ENCODE measurements around the gene HECW1. TPM values are rescaled to one million over a fixed set of nuclear protein-coding genes. Genes with fewer than 3 reads are reported as not detected.

The HECW1 gene
- total RNA-seq, 2 experiments from 2014 or later: not detected

- Mint-ChIP-seq H3K36me3 (ENCODE audit: low read depth) (no peaks in the 10 kb centered on the region), H3K9me3 (ENCODE audit: insufficient read depth) (no peaks in the 10 kb centered on the region), H3K27me3 (ENCODE audit: low read depth) (peaks cover 16% of the 10 kb centered on the region), H3K27ac (no peak overlapping the region), H3K4me3 (no peak overlapping the region), H3K4me1 (ENCODE audit: low read depth) (no peaks in the 10 kb centered on the region)
- POLR2A ChIA-PET: no interaction called here
- ATAC-seq (no peak), DNase-seq (no peak)
- CTCF ChIA-PET: no interaction called here
Observed at GRCh38 chr7:43461349-43462024, 349.0 kb downstream of the HECW1 start.

- no peaks in the 10 kb centered on the region for H3K9me3 Mint-ChIP-seq (ENCODE audit: insufficient read depth)
- H3K4me1 Mint-ChIP-seq (ENCODE audit: low read depth): no peaks in the 10 kb centered on the region
- peaks cover 15% of the 10 kb centered on the region for H3K27me3 Mint-ChIP-seq (ENCODE audit: low read depth)
- no peak overlapping the region for H3K27ac Mint-ChIP-seq
- ATAC-seq: no peak
- ChIA-PET CTCF (no interaction called here), POLR2A (no interaction called here)
- no peak overlapping the region for H3K4me3 Mint-ChIP-seq
- H3K36me3 Mint-ChIP-seq (ENCODE audit: low read depth): no peaks in the 10 kb centered on the region
- no peak for DNase-seq
Observed at GRCh38 chr7:43462836-43463235, 350.4 kb downstream of the HECW1 start.

GRCh38 chr7:43463401-43463980 lies 351.0 kb downstream of the HECW1 start:
- Mint-ChIP-seq H3K27ac (no peak overlapping the region), H3K4me3 (no peak overlapping the region), H3K9me3 (ENCODE audit: insufficient read depth) (no peaks in the 10 kb centered on the region), H3K36me3 (ENCODE audit: low read depth) (no peaks in the 10 kb centered on the region), H3K27me3 (ENCODE audit: low read depth) (peaks cover 14% of the 10 kb centered on the region), H3K4me1 (ENCODE audit: low read depth) (no peaks in the 10 kb centered on the region)
- no peak for ATAC-seq
- CTCF ChIA-PET: no interaction called here
- POLR2A ChIA-PET: no interaction called here
- DNase-seq: no peak

- Mint-ChIP-seq H3K27ac (no peak overlapping the region), H3K4me3 (no peak overlapping the region), H3K36me3 (ENCODE audit: low read depth) (no peaks in the 10 kb centered on the region), H3K9me3 (ENCODE audit: insufficient read depth) (no peaks in the 10 kb centered on the region), H3K4me1 (ENCODE audit: low read depth) (no peaks in the 10 kb centered on the region), H3K27me3 (ENCODE audit: low read depth) (peaks cover 9% of the 10 kb centered on the region)
- ATAC-seq (no peak), DNase-seq (no peak)
- ChIA-PET CTCF (no interaction called here), POLR2A (no interaction called here)
Observed at GRCh38 chr7:43465581-43466554, 353.4 kb downstream of the HECW1 start.

GRCh38 chr7:43467406-43467805 lies 355.0 kb downstream of the HECW1 start:
- peaks cover 16% of the 10 kb centered on the region for H3K27me3 Mint-ChIP-seq (ENCODE audit: low read depth)
- no peaks in the 10 kb centered on the region for H3K9me3 Mint-ChIP-seq (ENCODE audit: insufficient read depth)
- H3K4me3 Mint-ChIP-seq: no peak overlapping the region
- no peaks in the 10 kb centered on the region for H3K36me3 Mint-ChIP-seq (ENCODE audit: low read depth)
- ChIA-PET CTCF (interaction anchor here (1.3 kb wide), 1 partner anchor 27 kb away, joined by 3 read pairs; no protein-coding TSS in a partner anchor), POLR2A (no interaction called here)
- no peak for ATAC-seq
- DNase-seq: no peak
- no peaks in the 10 kb centered on the region for H3K4me1 Mint-ChIP-seq (ENCODE audit: low read depth)
- no peak overlapping the region for H3K27ac Mint-ChIP-seq

GRCh38 chr7:43467846-43468245 lies 355.4 kb downstream of the HECW1 start:
- H3K4me1 Mint-ChIP-seq (ENCODE audit: low read depth): no peaks in the 10 kb centered on the region
- ChIA-PET POLR2A (no interaction called here), CTCF (interaction anchor here (1.3 kb wide), 1 partner anchor 28 kb away, joined by 3 read pairs; no protein-coding TSS in a partner anchor)
- no peak overlapping the region for H3K4me3 Mint-ChIP-seq
- no peaks in the 10 kb centered on the region for H3K36me3 Mint-ChIP-seq (ENCODE audit: low read depth)
- ATAC-seq (no peak), DNase-seq (no peak)
- peaks cover 14% of the 10 kb centered on the region for H3K27me3 Mint-ChIP-seq (ENCODE audit: low read depth)
- H3K9me3 Mint-ChIP-seq (ENCODE audit: insufficient read depth): no peaks in the 10 kb centered on the region
- H3K27ac Mint-ChIP-seq: no peak overlapping the region

- no peaks in the 10 kb centered on the region for H3K36me3 Mint-ChIP-seq (ENCODE audit: low read depth)
- CTCF ChIA-PET: interaction anchor here (1.2 to 1.4 kb wide), 4 partner anchors 10 to 29 kb away, joined by 3 to 4 read pairs (median 4); no protein-coding TSS in a partner anchor
- no peaks in the 10 kb centered on the region for H3K4me1 Mint-ChIP-seq (ENCODE audit: low read depth)
- no peak overlapping the region for H3K4me3 Mint-ChIP-seq
- ATAC-seq (no peak), DNase-seq (no peak)
- no peak overlapping the region for H3K27ac Mint-ChIP-seq
- H3K9me3 Mint-ChIP-seq (ENCODE audit: insufficient read depth): no peaks in the 10 kb centered on the region
- POLR2A ChIA-PET: no interaction called here
- peaks cover 10% of the 10 kb centered on the region for H3K27me3 Mint-ChIP-seq (ENCODE audit: low read depth)
Observed at GRCh38 chr7:43469051-43469450, 356.6 kb downstream of the HECW1 start.

- POLR2A ChIA-PET: no interaction called here
- Mint-ChIP-seq H3K27ac (no peak overlapping the region), H3K4me1 (ENCODE audit: low read depth) (no peaks in the 10 kb centered on the region), H3K36me3 (ENCODE audit: low read depth) (no peaks in the 10 kb centered on the region), H3K4me3 (no peak overlapping the region), H3K27me3 (ENCODE audit: low read depth) (peaks cover 14% of the 10 kb centered on the region), H3K9me3 (ENCODE audit: insufficient read depth) (no peaks in the 10 kb centered on the region)
- no peak for DNase-seq
- CTCF ChIA-PET: interaction anchor here (1.2 to 1.4 kb wide), 3 partner anchors 12 to 112 kb away, joined by 4 to 5 read pairs (median 4); no protein-coding TSS in a partner anchor
- no peak for ATAC-seq
Observed at GRCh38 chr7:43470110-43470509, 357.7 kb downstream of the HECW1 start.

GRCh38 chr7:43475983-43476382 lies 363.5 kb downstream of the HECW1 start:
- ATAC-seq: no peak
- Mint-ChIP-seq H3K4me3 (no peak overlapping the region), H3K9me3 (ENCODE audit: insufficient read depth) (no peaks in the 10 kb centered on the region), H3K4me1 (ENCODE audit: low read depth) (no peaks in the 10 kb centered on the region), H3K36me3 (ENCODE audit: low read depth) (no peaks in the 10 kb centered on the region), H3K27ac (no peak overlapping the region), H3K27me3 (ENCODE audit: low read depth) (peaks cover 21% of the 10 kb centered on the region)
- no peak for DNase-seq
- ChIA-PET POLR2A (no interaction called here), CTCF (no interaction called here)

GRCh38 chr7:43476896-43477295 lies 364.4 kb downstream of the HECW1 start:
- H3K36me3 Mint-ChIP-seq (ENCODE audit: low read depth): no peaks in the 10 kb centered on the region
- H3K4me1 Mint-ChIP-seq (ENCODE audit: low read depth): no peaks in the 10 kb centered on the region
- ChIA-PET POLR2A (no interaction called here), CTCF (no interaction called here)
- ATAC-seq (no peak), DNase-seq (no peak)
- H3K9me3 Mint-ChIP-seq (ENCODE audit: insufficient read depth): no peaks in the 10 kb centered on the region
- H3K4me3 Mint-ChIP-seq: no peak overlapping the region
- H3K27ac Mint-ChIP-seq: no peak overlapping the region
- peaks cover 19% of the 10 kb centered on the region for H3K27me3 Mint-ChIP-seq (ENCODE audit: low read depth)

GRCh38 chr7:43479042-43479441 lies 366.6 kb downstream of the HECW1 start:
- Mint-ChIP-seq H3K27me3 (ENCODE audit: low read depth) (peaks cover 16% of the 10 kb centered on the region), H3K4me3 (no peak overlapping the region), H3K4me1 (ENCODE audit: low read depth) (no peaks in the 10 kb centered on the region), H3K9me3 (ENCODE audit: insufficient read depth) (no peaks in the 10 kb centered on the region), H3K36me3 (ENCODE audit: low read depth) (no peaks in the 10 kb centered on the region), H3K27ac (no peak overlapping the region)
- DNase-seq (no peak), ATAC-seq (no peak)
- CTCF ChIA-PET: interaction anchor here (1.2 to 1.3 kb wide), 4 partner anchors 8 to 359 kb away, joined by 3 to 6 read pairs (median 4); no protein-coding TSS in a partner anchor
- POLR2A ChIA-PET: no interaction called here

- Mint-ChIP-seq H3K4me1 (ENCODE audit: low read depth) (no peaks in the 10 kb centered on the region), H3K36me3 (ENCODE audit: low read depth) (no peaks in the 10 kb centered on the region), H3K27ac (no peak overlapping the region), H3K27me3 (ENCODE audit: low read depth) (peaks cover 16% of the 10 kb centered on the region), H3K4me3 (no peak overlapping the region), H3K9me3 (ENCODE audit: insufficient read depth) (no peaks in the 10 kb centered on the region)
- DNase-seq (no peak), ATAC-seq (no peak)
- ChIA-PET CTCF (interaction anchor here (1.0 to 1.3 kb wide), 6 partner anchors 8 to 359 kb away, joined by 3 to 6 read pairs (median 4); no protein-coding TSS in a partner anchor), POLR2A (no interaction called here)
Observed at GRCh38 chr7:43479543-43479942, 367.1 kb downstream of the HECW1 start.

All from activated CD8-positive, alpha-beta T cell treated with anti-CD3 and anti-CD28 coated beads, Interleukin-2, amount 10 ng/mL, durations not matched to agents 7 days and 5 days (primary cell).